Neutrophil (primary cell): Measurements from ENCODE around the gene C1orf210.

Experiments used
- H3K27ac ChIP-seq: fragments of 200-600 bp; sonication (generic); 2 replicates; pipeline ENCODE4 v1.5.1; 2016; ENCODE audit warnings: mild to moderate bottlenecking, moderate library complexity
- H3K27me3 ChIP-seq: fragments of 200-600 bp; sonication (generic); 2 replicates; pipeline ENCODE4 v1.6.0; 2016; ENCODE audit warnings: mild to moderate bottlenecking
- H3K36me3 ChIP-seq: fragments of 200-600 bp; sonication (generic); 2 replicates; pipeline ENCODE4 v1.5.1; 2017
- H3K4me1 ChIP-seq, 2 experiments: fragments of 200-600 bp in 1 of 2; sonication (generic) in 1 of 2; 1 replicate in 1 of 2; 2 replicates in 1 of 2; pipeline versions ENCODE4 v1.5.1 to v1.6.1; 2013 to 2016; ENCODE audit warnings: low read depth in 1 of 2, low read length in 1 of 2, mild to moderate bottlenecking in 1 of 2, moderate library complexity in 1 of 2; ENCODE audit not compliant: control insufficient read depth in 1 of 2, insufficient read depth in 1 of 2
- H3K4me3 ChIP-seq, 2 experiments: fragments of 200-600 bp in 1 of 2; sonication (generic) in 1 of 2; 1 replicate in 1 of 2; 2 replicates in 1 of 2; pipeline ENCODE4 v1.5.1; 2013 to 2016; ENCODE audit warnings: low read depth in 1 of 2, low read length in 1 of 2, mild to moderate bottlenecking in 1 of 2, moderate library complexity in 1 of 2
- H3K9me3 ChIP-seq: fragments of 200-600 bp; sonication (generic); 2 replicates; pipeline ENCODE4 v1.5.1; 2016
- TF ChIP-seq, protein P1 (sequence below): fragments of 200-600 bp; sonication (generic); IDR thresholded peaks from 2 replicates; pipeline ENCODE4 v1.5.1; 2016; ENCODE audit warnings: antibody characterized with exemption

C1orf210 gene

DNA sequence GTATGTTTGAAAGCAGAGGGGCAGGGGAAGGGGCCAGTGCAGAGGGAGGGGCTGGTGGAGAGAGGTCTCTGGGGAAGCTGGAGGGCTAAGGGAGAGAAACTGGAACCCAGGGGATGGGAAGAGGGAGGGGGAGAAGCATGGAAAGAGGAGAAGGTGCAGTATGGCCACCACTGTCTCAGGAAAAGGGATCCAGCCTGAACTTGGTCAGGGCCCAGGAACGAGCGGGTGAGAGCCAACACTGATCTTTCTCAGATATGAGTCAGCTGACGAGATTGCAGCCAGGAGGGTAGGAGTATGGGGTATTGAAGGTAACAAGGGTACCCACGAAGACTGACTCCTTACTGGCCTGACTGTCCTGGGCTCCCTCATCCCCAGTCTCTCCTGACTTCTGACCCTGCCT lies 33.5 kb upstream of the C1orf210 start:
- H3K27ac ChIP-seq = no peak overlapping the region
- TF ChIP-seq, protein P1, sequence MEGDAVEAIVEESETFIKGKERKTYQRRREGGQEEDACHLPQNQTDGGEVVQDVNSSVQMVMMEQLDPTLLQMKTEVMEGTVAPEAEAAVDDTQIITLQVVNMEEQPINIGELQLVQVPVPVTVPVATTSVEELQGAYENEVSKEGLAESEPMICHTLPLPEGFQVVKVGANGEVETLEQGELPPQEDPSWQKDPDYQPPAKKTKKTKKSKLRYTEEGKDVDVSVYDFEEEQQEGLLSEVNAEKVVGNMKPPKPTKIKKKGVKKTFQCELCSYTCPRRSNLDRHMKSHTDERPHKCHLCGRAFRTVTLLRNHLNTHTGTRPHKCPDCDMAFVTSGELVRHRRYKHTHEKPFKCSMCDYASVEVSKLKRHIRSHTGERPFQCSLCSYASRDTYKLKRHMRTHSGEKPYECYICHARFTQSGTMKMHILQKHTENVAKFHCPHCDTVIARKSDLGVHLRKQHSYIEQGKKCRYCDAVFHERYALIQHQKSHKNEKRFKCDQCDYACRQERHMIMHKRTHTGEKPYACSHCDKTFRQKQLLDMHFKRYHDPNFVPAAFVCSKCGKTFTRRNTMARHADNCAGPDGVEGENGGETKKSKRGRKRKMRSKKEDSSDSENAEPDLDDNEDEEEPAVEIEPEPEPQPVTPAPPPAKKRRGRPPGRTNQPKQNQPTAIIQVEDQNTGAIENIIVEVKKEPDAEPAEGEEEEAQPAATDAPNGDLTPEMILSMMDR = no peak
- no peaks in the 10 kb centered on the region for H3K4me1 ChIP-seq
- H3K9me3 ChIP-seq = no peaks in the 10 kb centered on the region
- no peak overlapping the region for H3K4me3 ChIP-seq
- no peaks in the 10 kb centered on the region for H3K36me3 ChIP-seq
- no peaks in the 10 kb centered on the region for H3K27me3 ChIP-seq

DNA sequence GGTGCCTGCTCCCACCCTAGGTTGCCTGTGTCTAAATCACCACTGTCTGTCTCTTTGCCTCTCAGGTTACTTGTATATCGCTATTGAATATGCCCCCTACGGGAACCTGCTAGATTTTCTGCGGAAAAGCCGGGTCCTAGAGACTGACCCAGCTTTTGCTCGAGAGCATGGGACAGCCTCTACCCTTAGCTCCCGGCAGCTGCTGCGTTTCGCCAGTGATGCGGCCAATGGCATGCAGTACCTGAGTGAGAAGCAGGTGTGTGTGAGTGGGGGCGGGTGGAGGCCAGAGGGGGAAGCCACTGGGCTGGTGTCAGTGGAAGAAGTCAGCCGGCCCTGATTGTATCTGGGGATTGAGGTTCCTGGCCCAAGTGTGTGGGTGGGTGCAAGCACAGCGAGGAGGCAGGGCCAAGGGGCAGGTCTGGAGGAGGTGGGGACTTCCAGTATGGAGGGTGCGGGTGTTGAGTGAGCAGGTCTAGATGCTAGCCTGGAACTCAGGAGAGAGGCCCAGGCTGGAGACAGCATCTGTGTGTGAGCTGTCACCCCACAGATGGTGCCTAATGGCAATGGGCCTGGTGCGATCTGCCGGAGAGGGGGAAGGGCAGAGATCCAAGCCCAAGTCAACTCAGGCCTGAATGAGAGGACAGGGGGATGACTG lies 32.6 kb upstream of the C1orf210 start:
- Histone ChIP-seq H3K27ac (no peak overlapping the region), H3K36me3 (no peaks in the 10 kb centered on the region), H3K27me3 (no peaks in the 10 kb centered on the region), H3K4me1 (no peaks in the 10 kb centered on the region), H3K4me3 (no peak overlapping the region), H3K9me3 (no peaks in the 10 kb centered on the region)
- TF ChIP-seq, protein P1 = no peak

DNA sequence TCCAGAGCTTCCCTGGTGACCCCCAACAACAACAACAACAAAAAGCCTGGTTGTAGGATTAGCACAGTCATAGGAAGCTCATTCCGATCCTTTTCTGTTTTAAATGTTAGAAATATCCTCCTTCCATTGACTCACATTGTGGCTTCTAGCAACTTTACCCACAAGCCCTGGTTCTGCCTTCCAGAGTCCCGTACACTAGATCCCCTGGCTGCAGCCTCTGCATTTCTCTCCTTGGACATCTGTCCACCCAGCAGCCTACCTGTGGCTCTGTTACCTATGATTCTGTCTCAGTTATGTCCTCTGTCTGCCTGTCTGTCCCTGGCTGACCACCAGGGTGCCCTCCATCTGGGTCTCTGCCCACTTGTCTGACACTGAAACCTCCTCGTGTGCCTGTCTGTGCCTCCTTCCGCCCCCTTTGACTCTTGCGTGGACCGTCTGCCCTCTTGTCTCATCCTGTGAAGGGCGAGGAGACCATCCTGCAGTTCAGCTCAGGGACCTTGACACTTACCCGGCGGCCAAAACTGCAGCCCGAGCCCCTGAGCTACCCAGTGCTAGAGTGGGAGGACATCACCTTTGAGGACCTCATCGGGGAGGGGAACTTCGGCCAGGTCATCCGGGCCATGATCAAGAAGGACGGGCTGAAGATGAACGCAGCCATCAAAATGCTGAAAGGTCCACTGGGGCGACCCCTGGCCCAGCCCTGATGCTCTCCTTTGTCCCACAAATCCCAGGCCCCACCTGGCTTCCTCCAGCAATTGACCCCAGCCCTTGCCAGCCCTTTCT lies 31.5 kb upstream of the C1orf210 start:
- H3K4me1 ChIP-seq = no peaks in the 10 kb centered on the region
- H3K27ac ChIP-seq = no peak overlapping the region
- H3K4me3 ChIP-seq = no peak overlapping the region
- no peaks in the 10 kb centered on the region for H3K27me3 ChIP-seq
- TF ChIP-seq, protein P1 = no peak
- no peaks in the 10 kb centered on the region for H3K36me3 ChIP-seq
- H3K9me3 ChIP-seq = no peaks in the 10 kb centered on the region

DNA sequence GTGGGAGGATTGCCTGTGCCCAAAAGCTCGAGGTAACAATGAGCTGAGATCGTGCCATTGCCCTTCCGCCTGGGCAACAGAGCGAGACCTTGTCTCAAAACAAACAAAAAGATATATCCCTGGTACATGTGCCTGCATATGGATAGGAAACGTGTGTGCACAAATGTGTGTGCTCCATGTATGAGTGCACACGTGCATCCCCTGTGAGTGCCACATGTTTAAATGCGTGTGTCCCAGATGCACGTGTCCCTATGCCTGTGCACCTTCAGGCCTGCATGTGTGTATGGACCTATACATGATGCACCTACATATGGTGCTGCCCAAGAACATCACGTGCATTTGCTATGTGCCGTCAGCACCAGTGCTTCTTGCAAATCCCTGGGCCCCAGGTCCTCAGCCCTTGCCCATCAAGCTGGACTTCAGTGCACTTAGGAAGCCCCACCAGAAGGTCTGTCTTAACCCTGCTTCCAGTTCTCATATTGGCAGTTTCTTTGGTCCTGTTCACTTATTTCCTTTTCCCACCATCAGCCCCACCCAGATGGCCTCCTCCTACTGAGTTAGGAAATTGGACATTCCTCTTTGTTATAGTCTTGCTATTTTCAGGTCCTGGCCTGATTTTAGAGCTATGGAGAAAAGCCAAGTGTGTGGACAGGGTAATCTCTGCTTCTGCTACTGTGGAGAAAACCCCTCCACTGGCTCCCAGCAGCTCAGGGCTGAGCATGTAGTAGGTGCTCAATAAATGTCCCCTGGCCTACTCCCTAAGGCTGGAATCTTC lies 30.8 kb upstream of the C1orf210 start:
- Histone ChIP-seq H3K27ac (no peak overlapping the region), H3K9me3 (no peaks in the 10 kb centered on the region), H3K36me3 (no peaks in the 10 kb centered on the region), H3K27me3 (no peaks in the 10 kb centered on the region), H3K4me3 (no peak overlapping the region), H3K4me1 (no peaks in the 10 kb centered on the region)
- TF ChIP-seq, protein P1 = no peak

DNA sequence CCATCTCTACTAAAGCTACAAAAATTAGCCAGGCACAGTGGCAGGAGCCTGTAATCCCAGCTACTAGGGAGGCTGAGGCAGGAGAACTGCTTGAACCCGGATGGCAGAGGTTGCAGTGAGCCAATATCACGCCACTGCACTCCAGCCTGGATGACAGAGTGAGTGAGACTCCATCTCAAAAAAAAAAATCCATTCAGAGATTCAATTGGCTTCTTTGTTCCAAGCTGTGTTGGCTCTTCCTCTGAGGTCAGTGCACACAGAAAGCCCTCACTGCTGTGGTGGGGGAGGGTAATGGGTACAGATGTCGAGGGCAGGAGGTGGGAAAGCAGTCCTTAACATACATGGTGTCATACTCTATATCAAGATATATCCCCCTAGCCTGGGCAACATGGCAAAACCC lies 30.1 kb upstream of the C1orf210 start:
- no peaks in the 10 kb centered on the region for H3K36me3 ChIP-seq
- TF ChIP-seq, protein P1 = no peak
- no peak overlapping the region for H3K27ac ChIP-seq
- H3K9me3 ChIP-seq = no peaks in the 10 kb centered on the region
- H3K4me1 ChIP-seq = no peaks in the 10 kb centered on the region
- H3K27me3 ChIP-seq = no peaks in the 10 kb centered on the region
- no peak overlapping the region for H3K4me3 ChIP-seq
